T follicular helper cell (primary cell): ENCODE measurements around the gene CACNA1H.
"Not testable (repeated sequence)": the region's sequence is repeated elsewhere in the genome, so short reads cannot be mapped to it uniquely, and the experiment has no call there.

ENCODE experiments used
- DNase-seq: peaks from one replicate; pipeline ENCODE4 v3.0.0-alpha.2; 2020; ENCODE audit warnings: low read depth

The CACNA1H gene

GRCh38 chr16:1247903-1248537 is 95.1 kb downstream of the CACNA1H start:
- DNase-seq, result not testable (repeated sequence)

GRCh38 chr16:1249031-1249755 is 96.3 kb downstream of the CACNA1H start:
- DNase-seq, result not testable (repeated sequence)

- DNase-seq, result not testable (repeated sequence)
These were observed 100.9 kb downstream of the CACNA1H start for GRCh38 chr16:1253701-1254364.

- not testable (repeated sequence) for DNase-seq
These were observed 101.9 kb downstream of the CACNA1H start for GRCh38 chr16:1254821-1255220.

GRCh38 chr16:1255276-1256122 is 102.6 kb downstream of the CACNA1H start, which contains the start of gene TPSD1:
Gene TPSD1, plus strand, starts transcription at chr16:1256069. Its CDS starts 212 bp downstream, at chr16:1256281.
- not testable (repeated sequence) for DNase-seq

GRCh38 chr16:1256296-1256873 is 103.5 kb downstream of the CACNA1H start:
- DNase-seq, result not testable (repeated sequence)

GRCh38 chr16:1256874-1257322 is 104.0 kb downstream of the CACNA1H start:
- no peak for DNase-seq

- DNase-seq, result no peak
These were observed 104.8 kb downstream of the CACNA1H start for GRCh38 chr16:1257561-1258224.

GRCh38 chr16:1258225-1258600 is 105.3 kb downstream of the CACNA1H start:
- DNase-seq, result no peak

- DNase-seq, result no peak
These were observed 106.2 kb downstream of the CACNA1H start for GRCh38 chr16:1258906-1259759.

- DNase-seq, result no peak
These were observed 106.8 kb downstream of the CACNA1H start for GRCh38 chr16:1259760-1260068.

GRCh38 chr16:1260101-1260680 is 107.3 kb downstream of the CACNA1H start:
- DNase-seq, result no peak

GRCh38 chr16:1261131-1261892 is 108.4 kb downstream of the CACNA1H start:
- DNase-seq, result no peak

GRCh38 chr16:1262210-1262845 is 109.4 kb downstream of the CACNA1H start:
- DNase-seq, result no peak

GRCh38 chr16:1262846-1263221 is 109.9 kb downstream of the CACNA1H start:
- DNase-seq, result no peak

- DNase-seq, result no peak
These were observed 110.9 kb downstream of the CACNA1H start for GRCh38 chr16:1263591-1264344.

GRCh38 chr16:1264345-1265089 is 111.6 kb downstream of the CACNA1H start:
- DNase-seq, result no peak
